Measurements from ENCODE around the gene ATG7. TPM values are rescaled to one million over a fixed set of nuclear protein-coding genes. Genes with fewer than 3 reads are reported as not detected.

ATG7 gene
- total RNA-seq, 1 experiment from 2014 or later = 36.0 TPM

GRCh38 chr3:11245827-11246662 lies 26.2 kb upstream of the ATG7 start:
- intact Hi-C loops (cut with micrococcal nuclease; ENCODE audit: unreplicated experiment) (no loop called here), in situ Hi-C loops (cut with HindIII; ENCODE audit: low pct_unique_long_range_greater_than_20kb, low sequenced_read_pairs) (no loop called here)
- no TSS peak for BruUV-seq (replicated peaks)
- H3K27ac ChIP-seq (ENCODE audit: low read length) = no peak overlapping the region; the same call in 1 of the 2 replicates
- H3K4me1 ChIP-seq (ENCODE audit: control insufficient read depth, insufficient read depth, low read length) = peaks cover 4% of the 10 kb centered on the region; the same call in 1 of the 2 replicates
- TF ChIP-seq TCF7L2 (IDR thresholded peaks at IDR 0.05; ENCODE audit: low read depth, low read length) (no peak), REST (IDR thresholded peaks at IDR 0.05; ENCODE audit: insufficient read depth in 1 of 2, low read depth in 2 of 2, low read length in 1 of 2) (no peak), POLR2AphosphoS5 (IDR thresholded peaks at IDR 0.05; ENCODE audit: low read depth, low read length) (no peak), CTCF (IDR thresholded peaks at IDR 0.05) (no peak), SIN3A (IDR thresholded peaks at IDR 0.05; ENCODE audit: borderline replicate concordance, insufficient read depth, low read depth, low read length) (no peak)
- DNase-seq (ENCODE audit: low read depth, low spot score) (no peak), ATAC-seq (peak; percentile 78)
- ChIA-PET POLR2A (interaction anchor here (0.6 kb wide), 1 partner anchor 10 kb away, joined by 3 read pairs; no protein-coding TSS in a partner anchor), CTCF (no interaction called here)
- no peaks in the 10 kb centered on the region for H3K36me3 ChIP-seq (ENCODE audit: control insufficient read depth, insufficient read depth, low read length)
- H3K4me3 ChIP-seq (ENCODE audit: low read depth in 2 of 2, low read length in 2 of 2) = no peak overlapping the region
- no peaks in the 10 kb centered on the region for H3K27me3 ChIP-seq (ENCODE audit: control insufficient read depth, insufficient read depth, low read length)
- H3K9me3 ChIP-seq (ENCODE audit: control insufficient read depth, insufficient read depth, low read depth, low read length) = no peaks in the 10 kb centered on the region

GRCh38 chr3:11246663-11246970 lies 25.6 kb upstream of the ATG7 start:
- intact Hi-C loops (cut with micrococcal nuclease; ENCODE audit: unreplicated experiment) (no loop called here), in situ Hi-C loops (cut with HindIII; ENCODE audit: low pct_unique_long_range_greater_than_20kb, low sequenced_read_pairs) (no loop called here)
- Histone ChIP-seq H3K4me3 (ENCODE audit: low read depth in 2 of 2, low read length in 2 of 2) (no peak overlapping the region), H3K36me3 (ENCODE audit: control insufficient read depth, insufficient read depth, low read length) (no peaks in the 10 kb centered on the region), H3K27ac (ENCODE audit: low read length) (no peak overlapping the region), H3K4me1 (ENCODE audit: control insufficient read depth, insufficient read depth, low read length) (peaks cover 4% of the 10 kb centered on the region; the same call in 1 of the 2 replicates), H3K27me3 (ENCODE audit: control insufficient read depth, insufficient read depth, low read length) (no peaks in the 10 kb centered on the region), H3K9me3 (ENCODE audit: control insufficient read depth, insufficient read depth, low read depth, low read length) (no peaks in the 10 kb centered on the region)
- no peak for DNase-seq (ENCODE audit: low read depth, low spot score)
- no peak for TF ChIP-seq POLR2AphosphoS5 (IDR thresholded peaks at IDR 0.05; ENCODE audit: low read depth, low read length)
- TF ChIP-seq TCF7L2 (IDR thresholded peaks at IDR 0.05; ENCODE audit: low read depth, low read length) = no peak
- no peak for TF ChIP-seq SIN3A (IDR thresholded peaks at IDR 0.05; ENCODE audit: borderline replicate concordance, insufficient read depth, low read depth, low read length)
- ChIA-PET POLR2A (interaction anchor here (0.6 kb wide), 1 partner anchor 9 kb away, joined by 3 read pairs; no protein-coding TSS in a partner anchor), CTCF (no interaction called here)
- no peak for ATAC-seq
- no TSS peak for BruUV-seq (replicated peaks)

- Histone ChIP-seq H3K9me3 (ENCODE audit: control insufficient read depth, insufficient read depth, low read depth, low read length) (no peaks in the 10 kb centered on the region), H3K27ac (ENCODE audit: low read length) (no peak overlapping the region), H3K4me3 (ENCODE audit: low read depth in 2 of 2, low read length in 2 of 2) (no peak overlapping the region), H3K27me3 (ENCODE audit: control insufficient read depth, insufficient read depth, low read length) (no peaks in the 10 kb centered on the region), H3K4me1 (ENCODE audit: control insufficient read depth, insufficient read depth, low read length) (peaks cover 4% of the 10 kb centered on the region; the same call in 1 of the 2 replicates), H3K36me3 (ENCODE audit: control insufficient read depth, insufficient read depth, low read length) (no peaks in the 10 kb centered on the region)
- intact Hi-C loops (cut with micrococcal nuclease; ENCODE audit: unreplicated experiment) = no loop called here
- POLR2A ChIA-PET = no interaction called here
- no peak for DNase-seq (ENCODE audit: low read depth, low spot score)
- in situ Hi-C loops (cut with HindIII; ENCODE audit: low pct_unique_long_range_greater_than_20kb, low sequenced_read_pairs) = no loop called here
- CTCF ChIA-PET = interaction anchor here (0.7 kb wide), 1 partner anchor 210 kb away, joined by 4 read pairs; no protein-coding TSS in a partner anchor
- no peak for ATAC-seq
- BruUV-seq (replicated peaks) = no TSS peak
- TF ChIP-seq POLR2AphosphoS5 (IDR thresholded peaks at IDR 0.05; ENCODE audit: low read depth, low read length) (no peak), SIN3A (IDR thresholded peaks at IDR 0.05; ENCODE audit: borderline replicate concordance, insufficient read depth, low read depth, low read length) (no peak), CTCF (IDR thresholded peaks at IDR 0.05) (no peak), TCF7L2 (IDR thresholded peaks at IDR 0.05; ENCODE audit: low read depth, low read length) (no peak), REST (IDR thresholded peaks at IDR 0.05; ENCODE audit: insufficient read depth in 1 of 2, low read depth in 2 of 2, low read length in 1 of 2) (no peak)
Observed at GRCh38 chr3:11247362-11247761, 24.8 kb upstream of the ATG7 start.
